GM18508 (cell line): ENCODE measurements around the gene APPL1.

Source experiments
- ATAC-seq: cut with Tn5 transposase; IDR thresholded peaks from one replicate; pipeline ENCODE4 v1.9.1; 2021; ENCODE audit warnings: moderate number of reproducible peaks; ENCODE audit not compliant: insufficient read depth, unreplicated experiment

APPL1 gene, protein sequence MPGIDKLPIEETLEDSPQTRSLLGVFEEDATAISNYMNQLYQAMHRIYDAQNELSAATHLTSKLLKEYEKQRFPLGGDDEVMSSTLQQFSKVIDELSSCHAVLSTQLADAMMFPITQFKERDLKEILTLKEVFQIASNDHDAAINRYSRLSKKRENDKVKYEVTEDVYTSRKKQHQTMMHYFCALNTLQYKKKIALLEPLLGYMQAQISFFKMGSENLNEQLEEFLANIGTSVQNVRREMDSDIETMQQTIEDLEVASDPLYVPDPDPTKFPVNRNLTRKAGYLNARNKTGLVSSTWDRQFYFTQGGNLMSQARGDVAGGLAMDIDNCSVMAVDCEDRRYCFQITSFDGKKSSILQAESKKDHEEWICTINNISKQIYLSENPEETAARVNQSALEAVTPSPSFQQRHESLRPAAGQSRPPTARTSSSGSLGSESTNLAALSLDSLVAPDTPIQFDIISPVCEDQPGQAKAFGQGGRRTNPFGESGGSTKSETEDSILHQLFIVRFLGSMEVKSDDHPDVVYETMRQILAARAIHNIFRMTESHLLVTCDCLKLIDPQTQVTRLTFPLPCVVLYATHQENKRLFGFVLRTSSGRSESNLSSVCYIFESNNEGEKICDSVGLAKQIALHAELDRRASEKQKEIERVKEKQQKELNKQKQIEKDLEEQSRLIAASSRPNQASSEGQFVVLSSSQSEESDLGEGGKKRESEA

DNA sequence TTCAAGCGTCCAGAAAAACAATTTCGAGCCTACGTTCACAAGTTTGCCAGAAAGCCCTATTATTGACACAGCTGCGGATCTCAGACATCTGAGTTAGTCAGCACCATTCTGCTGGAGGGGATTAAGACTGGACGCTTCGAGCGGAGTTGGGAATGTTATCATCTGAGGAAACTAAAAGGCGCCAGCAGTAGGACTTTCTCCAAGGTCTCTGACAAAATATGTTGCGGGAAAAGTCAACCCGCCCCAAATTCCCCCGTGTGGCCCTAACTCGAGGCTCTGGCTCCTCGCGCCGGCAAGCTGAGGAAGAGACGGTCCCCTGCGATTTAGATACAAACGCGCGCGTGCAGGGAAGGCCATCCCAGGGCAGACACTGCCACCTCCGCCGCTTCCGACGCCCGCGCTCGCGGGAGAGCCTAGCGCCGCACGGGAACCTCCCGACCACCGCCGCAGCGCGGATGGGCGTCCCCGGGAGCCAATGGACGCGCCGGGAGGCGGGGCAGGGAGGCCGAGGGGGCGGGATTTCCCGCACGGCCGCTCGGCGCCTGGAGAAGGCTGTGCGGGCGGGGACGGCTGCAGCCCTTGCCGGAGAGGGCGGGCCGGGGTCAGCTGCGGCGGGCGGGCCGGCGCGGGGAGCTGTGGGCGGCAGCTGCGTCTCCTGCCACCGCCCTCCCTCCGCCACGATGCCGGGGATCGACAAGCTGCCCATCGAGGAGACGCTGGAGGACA lies at the start of gene APPL1:
Gene APPL1 (plus strand): TSS at position 526 of the 726 bp plus-strand sequence. CDS start 155 bp downstream, at position 681.
- ATAC-seq: peak; percentile 64

DNA sequence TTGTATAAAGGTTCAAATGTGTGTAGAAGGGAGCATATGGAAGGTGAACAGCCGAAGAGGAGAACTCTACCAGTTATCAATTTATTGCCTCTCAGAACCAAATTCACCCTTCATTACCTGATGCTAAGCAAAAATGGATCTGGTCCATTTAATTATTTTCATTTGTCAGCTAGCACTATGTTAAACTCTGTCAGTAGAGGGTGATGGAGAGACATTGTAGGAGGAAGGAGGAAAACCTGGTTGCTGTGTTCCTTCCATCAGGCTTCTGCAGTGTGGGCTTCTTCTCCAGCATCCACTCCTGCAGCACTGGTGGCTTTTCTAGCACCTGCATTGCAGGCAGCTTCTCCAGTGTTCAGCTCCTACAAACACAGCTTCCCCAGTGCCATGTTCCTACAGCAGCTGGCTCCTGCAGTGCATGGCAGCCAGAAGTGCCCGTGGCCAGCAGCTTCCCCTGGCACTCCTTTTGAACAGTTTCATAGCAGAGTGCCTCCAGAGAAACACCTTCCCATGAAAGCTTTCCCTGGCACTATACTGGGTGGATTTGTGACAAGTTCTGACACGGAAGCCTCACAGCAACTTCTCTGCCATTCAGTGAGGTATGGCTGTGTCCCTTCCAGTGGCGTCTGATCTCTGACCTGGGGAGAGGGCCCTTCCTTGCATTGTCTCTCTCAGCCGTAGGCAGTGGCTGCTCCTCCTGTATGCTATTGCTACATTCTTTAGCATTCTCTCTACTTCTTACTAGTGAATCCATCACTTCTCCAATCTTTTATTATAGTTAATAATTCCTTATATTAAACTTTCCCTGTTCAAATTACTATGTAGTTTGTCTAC lies 47.7 kb upstream of the APPL1 start:
- ATAC-seq: no peak

DNA sequence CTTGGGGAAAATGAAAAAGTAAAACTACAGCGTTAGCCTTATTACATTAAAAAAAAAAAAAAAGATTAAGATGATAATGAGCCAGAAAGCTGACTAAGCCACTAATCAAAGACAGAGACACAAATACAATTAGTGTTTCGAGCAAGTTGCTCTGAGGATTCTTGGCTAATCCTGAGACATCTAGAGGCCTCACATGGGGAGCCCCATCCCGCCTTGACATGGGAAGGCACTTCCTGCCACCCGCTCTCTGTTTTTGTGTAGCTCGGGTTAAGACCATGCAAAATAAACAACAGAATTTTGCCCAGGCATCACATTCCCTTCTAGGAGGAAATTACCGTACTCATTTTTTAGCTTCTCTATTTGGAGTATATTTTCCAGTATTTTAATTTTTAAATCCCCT lies 43.0 kb upstream of the APPL1 start:
- no peak for ATAC-seq

DNA sequence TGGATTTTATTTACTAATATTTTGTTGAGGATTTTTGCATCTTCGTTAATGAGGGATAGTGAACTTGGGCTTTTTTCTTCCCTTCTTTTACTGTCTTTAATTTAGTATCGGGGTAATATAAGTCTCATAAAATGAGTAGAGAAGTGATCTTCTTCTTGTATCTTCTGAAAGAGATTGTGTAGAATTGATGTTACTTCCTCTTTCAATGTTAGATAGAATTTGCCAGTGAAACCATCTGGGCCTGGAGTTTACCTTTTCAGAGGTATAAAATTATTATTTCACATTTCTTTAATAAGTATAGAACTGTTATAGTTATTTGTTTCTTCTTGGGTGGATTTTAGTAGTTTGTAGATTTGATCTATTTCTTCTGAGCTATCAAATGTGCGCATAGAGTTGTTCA lies 35.5 kb upstream of the APPL1 start:
- ATAC-seq: no peak

DNA sequence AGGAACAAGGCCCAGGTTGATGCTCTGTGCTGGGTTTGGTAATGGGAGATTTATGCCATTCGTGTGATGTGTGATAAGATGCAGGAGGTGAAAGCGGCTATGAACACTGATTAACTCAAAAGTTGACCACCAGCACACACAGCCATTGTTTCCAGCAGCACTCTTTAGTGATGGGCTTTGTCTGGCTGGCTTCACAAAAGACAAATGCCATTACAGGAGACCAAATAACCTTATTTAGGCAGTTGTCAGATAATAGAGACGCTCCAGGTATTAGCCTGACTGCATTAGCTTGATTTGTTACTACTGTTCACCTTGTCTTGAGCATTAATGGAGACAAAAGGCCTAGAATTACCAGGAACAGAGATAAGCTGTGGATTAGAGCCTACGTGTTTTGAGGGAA lies 32.9 kb upstream of the APPL1 start:
- ATAC-seq: no peak

DNA sequence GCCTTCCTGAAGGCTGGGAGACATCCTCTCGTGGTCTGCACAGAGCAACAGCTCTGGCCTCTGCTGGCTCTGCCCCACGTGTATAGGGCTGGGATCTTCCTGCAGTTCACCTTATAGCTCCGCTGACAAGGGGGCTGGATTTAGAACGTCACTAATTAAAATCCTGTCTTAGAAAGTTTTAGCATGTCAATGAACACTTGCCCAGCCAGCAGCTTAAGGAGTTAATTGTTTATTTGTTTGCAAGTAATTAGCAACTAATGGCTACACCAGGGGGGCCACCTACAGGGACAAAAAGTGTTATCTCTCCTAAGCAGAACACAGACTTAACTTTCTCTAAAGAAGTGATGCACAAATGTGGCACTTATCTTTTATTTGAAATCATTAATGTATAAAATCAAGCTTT lies 27.6 kb upstream of the APPL1 start, which contains the start of gene HESX1:
Gene HESX1 (minus strand): TSS at position 84 of the 403 bp plus-strand sequence. CDS start 60 bp downstream, at position 24.
- ATAC-seq: no peak

DNA sequence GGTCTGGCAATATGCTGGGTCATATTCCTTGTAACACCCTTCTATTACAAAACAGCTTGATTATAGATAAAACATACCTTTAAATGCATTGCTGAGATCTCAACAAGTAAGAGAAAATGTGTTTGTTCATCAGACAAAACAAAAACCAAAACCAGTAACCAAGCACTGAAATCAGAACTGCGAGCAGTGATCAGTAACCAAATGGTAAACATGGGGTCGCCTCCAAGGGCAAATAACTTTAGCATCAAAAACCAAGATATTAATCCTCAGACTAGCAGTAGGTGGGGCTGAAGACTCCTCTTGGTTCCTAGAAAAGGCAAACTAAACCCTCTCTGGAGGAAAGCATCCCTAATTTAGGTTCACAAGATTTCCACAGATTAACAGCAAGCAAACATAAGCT lies 21.1 kb upstream of the APPL1 start:
- ATAC-seq: no peak

DNA sequence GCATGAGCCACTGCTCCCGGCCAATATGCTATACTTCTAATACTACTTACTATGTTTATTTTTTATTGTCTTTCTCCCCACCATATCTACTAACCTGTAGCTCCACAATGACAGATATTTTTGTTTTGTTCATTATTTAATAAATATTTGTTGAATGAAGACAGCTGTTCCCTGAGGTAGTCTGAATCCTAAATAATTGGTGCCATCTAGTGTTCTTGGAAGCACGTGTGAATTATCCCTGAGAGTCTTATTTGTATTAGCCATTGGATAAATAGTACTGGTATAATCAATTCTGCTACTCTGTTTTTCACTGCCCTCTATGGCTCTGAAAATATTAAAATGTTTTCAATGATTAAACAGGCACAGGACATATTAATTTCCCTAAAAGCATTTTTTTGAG lies 5.6 kb upstream of the APPL1 start:
- no peak for ATAC-seq

DNA sequence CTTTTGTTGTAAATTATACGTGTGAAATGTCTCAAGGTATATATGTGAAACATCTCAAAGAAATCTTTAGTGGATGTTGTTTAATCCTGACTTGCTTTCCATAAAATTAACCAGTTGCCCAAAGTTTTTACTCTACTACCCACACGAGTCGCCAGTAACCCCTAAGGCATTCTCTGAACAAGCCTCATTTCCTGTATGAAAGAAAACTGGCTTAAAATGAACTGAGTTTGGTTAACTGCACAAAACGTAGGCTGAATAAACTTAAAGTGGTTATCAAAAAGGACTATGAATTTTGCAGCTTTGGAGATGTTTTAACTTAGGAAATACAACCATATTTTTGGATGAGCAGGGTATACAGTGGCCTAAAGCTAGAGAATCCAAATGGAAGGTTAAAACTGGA lies 2.7 kb upstream of the APPL1 start:
- no peak for ATAC-seq

DNA sequence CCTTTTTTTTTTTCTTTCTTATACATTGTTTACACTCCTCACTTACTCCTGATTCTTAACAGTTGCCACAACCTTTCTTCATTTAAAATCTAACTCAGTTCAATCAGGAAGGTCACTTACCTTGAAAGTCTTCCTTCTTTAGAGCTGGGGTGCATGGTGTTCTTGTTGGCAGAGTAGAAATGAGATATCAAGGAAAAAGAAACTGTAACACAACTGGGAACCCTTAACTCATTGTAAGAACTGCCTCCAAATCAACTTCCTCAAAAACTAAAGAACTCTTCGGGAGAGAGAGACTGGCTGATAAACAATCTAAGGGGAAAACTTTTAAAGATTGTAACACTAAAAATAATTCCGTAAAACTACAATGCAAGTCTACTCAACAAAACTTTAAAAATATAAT lies 1.4 kb upstream of the APPL1 start:
- no peak for ATAC-seq

DNA sequence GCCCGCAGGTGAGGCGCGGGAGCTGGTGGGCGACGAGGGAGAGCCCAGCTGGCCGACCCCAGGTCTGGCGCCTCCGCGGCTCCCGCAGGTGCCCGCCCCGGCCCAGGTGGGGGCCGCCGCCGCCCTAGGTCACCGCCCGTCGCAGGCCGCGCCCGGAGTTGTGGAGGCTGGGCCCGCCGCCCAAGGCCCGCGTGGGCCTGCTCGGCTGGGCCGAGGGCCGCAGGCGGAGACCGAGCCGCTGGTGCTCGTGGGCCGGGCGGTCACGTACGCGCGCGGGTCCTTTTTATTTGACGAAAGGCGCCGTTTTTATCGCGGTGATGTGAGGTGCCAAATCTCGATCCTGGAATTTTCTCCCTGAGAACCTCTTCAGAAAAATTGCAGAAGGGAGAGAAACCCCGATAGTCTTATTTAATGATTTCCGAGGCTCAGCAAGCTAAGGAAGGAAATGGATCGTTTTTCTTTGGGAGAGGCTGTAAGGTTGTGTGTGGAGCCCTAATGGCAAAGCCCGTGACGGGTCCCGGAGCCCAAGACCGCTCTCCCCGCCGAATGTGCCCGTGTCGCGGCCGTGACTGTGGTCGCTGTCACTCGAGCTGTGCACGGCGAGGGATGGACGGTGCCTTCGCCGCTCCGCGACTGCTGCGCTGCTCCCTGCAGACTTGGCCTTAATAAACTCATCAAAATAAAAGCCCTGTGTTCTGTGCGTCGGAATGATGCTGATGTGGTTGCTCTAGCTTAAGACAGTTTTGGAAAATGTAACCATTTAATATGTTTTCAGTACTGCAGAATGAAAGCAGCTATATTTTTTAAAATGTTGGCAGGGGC lies 612 bp downstream of the APPL1 start:
- no peak for ATAC-seq

DNA sequence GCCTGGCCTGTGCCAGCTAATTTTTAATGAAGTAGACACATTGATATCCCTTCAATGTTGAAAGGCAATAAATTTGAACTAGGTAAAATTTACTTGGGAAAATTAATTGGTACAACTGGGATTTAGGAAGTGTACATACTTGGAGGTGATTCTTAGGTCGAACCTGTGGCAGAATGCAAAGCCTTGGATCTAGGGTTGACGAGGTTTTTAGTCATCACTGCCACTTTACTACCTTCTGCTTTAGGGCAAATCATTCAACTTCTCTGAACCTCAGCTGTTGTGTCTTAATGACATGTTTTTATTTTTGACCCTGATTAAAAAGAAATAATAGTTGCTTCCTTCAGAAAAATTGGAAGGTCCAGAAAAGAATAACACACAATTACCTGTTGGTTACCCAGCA lies 2.5 kb downstream of the APPL1 start:
- ATAC-seq: no peak

DNA sequence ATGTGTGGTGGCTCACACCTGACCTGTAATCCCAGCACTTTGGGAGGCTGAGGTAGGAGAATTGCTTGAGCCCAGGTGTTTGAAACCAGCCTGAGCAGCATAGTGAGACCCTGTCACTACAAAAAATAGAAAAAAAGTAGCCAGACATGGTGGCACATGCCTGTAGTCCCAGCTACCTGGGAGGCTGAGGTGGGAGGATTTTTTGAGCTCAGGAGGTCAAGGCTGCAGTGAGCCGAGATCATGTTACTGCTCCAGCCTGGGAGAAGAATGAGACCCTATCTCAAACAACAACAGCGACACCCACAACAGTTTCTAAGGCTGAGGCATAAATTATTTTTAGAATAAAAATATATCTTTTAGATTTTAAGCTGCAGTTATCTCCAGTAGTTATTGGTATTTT lies 6.3 kb downstream of the APPL1 start:
- no peak for ATAC-seq

DNA sequence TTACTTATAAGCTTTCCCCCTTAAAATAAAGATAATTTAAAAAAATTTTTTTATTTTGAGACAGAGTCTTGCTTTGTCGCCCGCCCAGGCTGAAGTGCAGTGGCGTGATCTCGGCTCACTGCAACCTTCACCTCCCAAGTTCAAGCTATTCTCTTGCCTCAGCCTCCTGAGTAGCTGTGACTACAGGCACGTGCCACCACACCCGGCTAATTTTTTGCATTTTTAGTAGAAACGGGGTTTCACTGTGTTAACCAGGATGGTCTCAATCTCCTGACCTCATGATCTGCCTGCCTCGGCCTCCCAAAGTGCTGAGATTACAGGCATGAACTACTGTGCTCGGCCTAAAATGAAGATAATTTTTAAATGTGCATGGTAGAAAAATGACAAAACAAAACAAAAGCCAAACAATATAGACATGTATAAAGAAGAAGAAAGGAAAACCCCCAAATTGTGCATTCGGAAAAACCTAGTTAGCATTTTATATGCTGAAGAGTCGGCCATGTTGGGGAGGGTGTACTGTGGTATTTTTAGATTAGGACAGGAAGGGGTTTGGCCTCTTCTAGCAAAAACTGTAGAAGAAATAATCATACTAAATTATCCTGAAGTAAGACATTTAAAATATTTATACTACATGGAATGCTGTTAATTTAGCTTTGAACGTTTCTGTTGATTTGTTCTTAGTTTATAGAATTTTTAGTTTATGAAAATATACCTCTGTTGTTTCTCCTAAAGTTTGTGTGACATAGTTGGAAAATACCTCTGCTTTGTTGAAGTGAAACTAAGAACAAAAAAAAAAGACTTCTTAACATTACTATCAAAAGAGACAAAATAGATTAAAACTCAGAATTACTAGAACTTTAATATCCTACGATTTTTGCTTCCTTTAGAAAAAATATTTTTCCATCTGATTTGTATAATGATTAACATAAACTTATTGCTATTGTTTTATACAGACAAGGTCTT lies 7.4 kb downstream of the APPL1 start:
- ATAC-seq: no peak

DNA sequence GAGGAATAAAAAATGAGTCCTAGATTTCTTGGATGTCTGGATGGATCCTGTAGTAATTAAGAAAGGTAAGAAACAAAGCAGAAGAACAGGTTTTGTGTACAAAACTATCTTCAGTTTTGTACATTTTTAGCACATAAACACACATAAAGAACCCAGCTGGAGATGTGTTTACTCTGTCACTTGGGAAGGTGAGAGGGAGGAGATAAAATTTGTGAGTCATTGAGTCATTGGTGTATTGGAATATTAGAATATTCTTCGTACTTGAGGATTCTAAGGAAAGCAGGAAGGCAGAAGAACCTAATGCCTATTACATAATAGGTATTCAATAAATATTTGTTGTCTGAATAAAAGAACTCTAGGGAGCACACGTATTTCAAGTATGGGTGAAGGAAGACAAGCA lies 17.4 kb downstream of the APPL1 start:
- no peak for ATAC-seq

DNA sequence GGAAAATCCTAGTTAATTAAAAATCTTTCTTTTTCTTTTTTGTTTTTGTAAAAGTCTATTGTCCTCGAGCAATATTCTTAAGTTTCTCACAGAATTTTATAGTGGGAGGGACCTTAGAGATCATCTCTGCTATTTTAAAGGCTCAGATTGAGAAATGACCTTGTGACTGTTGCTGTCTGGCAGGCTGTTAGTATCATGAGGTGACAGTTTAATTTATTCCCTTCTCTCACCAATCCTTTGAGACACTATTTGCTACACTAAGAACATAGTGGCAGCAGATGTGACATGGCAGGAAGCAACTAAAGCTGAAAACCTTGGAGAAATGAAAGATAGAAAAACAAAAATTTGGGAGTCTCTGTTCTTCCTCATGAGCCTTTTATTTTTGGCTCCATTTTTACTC lies 24.9 kb downstream of the APPL1 start:
- ATAC-seq: no peak

DNA sequence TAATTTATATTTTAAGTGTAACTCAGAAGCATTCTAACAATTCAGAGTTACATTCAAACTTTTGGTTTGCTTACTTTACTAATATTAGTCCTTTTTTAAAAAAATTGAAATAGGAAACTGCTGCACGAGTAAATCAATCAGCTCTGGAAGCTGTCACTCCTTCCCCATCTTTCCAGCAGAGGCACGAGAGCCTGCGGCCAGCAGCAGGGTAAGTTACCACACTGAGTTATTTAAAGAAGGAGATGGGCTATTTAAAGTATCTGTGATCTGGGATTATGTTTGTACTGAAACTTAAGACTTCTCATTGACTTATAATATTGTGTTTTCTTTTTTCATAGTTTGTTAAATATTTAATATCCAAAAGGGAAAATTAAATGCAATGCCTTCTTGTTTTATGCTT lies 29.3 kb downstream of the APPL1 start:
- no peak for ATAC-seq

DNA sequence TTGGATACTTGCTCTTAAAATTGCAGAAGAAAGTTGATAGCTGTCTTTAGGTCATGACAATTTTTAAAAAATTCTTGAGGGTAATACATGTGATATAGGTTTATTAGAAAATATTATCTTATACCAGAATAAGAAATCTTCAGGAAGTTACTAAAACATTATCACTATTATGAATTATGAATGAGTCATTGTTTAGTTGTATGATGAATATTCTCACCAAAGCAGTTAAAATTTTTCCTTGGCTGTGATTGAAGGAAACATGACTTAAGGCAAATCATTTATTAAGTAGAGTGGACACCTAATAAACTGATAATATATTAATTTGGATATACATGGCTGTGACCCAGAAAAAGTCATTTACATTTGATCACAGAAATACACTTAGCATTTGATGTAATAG lies 30.1 kb downstream of the APPL1 start:
- no peak for ATAC-seq
